Astrocyte (in vitro differentiated cells and primary cell): ENCODE measurements around the gene ZNF343.

ENCODE experiments used
- CTCF ChIP-seq: IDR thresholded peaks from 2 replicates; pipeline ENCODE4 v1.5.1; 2011; ENCODE audit warnings: low read depth, mild to moderate bottlenecking, inconsistent platforms, low read length, moderate library complexity; ENCODE audit not compliant: insufficient read depth
- EZH2 ChIP-seq: IDR thresholded peaks from 2 replicates; pipeline ENCODE4 v1.6.1; 2012; ENCODE audit warnings: mild to moderate bottlenecking, low read length, inconsistent platforms; ENCODE audit not compliant: insufficient read depth

GRCh38 chr20:2528671-2529271 is 20.1 kb upstream of the ZNF343 start:
- no peak for TF ChIP-seq CTCF
- TF ChIP-seq EZH2, result no peak
